Hematopoietic multipotent progenitor cell treated with erythropoietin and hydrocortisone succinate and interleukin-3 and kit ligand, for 6 days (in vitro differentiated cells): ENCODE measurements around the gene WDR37.
A peak's percentile ranks its signal among the peaks of the same experiment; 100 is the strongest.

Experiments
- DNase-seq: peaks from one replicate; pipeline ENCODE4 v3.0.0-alpha.2; 2015

Gene WDR37

DNA sequence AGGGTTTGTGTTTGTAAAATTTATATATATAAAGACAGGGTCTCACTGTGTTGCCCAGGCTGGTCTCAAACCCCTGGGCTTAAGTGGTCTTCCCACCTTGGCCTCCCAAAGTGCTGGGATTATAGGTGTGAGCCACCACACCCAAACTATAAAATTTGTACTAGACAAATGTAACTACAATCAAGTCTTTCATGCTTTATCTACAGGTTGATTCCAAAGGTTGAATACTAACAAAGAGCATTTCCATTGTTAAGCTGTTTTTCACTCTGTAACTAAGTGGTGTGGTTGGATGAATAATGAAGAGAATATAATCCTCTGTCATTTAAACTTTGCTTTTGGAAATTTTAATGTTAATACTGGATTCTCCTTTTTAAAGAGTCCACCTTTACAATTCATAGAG is 22.5 kb downstream of the WDR37 start:
- no peak for DNase-seq

DNA sequence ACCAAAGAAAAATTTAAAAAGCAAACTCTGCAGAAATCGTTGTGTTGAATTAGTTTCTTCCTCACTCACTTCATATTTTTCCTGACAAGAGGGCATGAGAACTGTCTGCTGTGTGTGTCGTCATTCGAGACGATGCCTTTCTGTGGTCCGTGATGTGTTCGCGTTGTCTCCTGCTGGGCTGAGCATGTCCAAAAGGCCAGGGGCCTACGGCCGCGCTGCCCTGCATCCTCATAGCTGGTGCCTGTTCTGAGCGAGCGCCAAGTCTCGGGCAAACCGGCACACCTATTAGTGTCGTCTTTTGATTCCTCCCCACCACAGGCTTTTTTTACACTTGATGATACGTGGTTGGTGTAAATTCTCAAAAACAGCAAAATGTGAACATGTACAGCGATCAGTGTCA is 27.4 kb downstream of the WDR37 start:
- DNase-seq, result no peak

DNA sequence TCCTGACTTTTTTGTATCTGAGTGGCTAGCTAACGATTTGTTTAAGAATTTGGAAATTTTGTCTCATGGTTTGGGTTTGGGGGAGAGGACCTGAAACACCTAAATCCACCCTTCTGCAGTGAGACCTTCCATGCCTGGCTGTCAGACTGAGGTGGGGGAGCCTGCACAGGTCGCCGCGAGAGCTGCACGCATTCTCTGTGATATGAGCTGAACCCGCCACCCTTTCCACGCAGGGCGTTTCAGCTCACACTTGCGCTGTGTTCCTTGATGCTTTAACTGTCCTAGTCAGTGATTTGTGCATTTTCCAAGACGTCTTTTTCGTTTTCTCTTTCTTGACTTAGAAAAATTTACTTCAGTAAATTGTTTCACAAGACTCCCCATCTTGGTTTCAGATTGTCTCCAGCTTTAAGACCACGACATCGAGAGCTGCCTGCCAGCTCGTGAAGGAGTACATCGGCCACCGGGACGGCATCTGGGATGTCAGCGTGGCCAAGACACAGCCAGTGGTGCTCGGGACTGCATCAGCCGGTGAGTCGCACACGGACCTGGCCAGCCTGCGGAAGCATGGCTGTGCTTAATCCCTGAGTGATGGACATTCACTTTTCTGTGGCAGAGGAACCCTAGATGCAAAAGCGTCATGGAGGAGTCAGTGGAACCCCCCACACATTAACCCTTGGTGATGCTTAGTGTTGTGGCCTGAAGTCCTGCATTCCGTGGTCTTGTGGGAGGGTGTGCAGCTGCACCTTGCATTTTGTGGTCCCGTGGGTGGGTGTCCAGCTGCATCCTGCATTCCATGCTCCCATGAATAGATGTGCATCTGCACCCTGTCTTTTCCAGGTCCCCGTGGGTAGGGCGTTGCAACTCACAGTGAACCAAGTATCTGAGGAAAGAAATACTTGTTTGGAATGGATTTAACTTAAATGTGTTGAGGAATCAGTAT is 28.1 kb downstream of the WDR37 start:
- DNase-seq, result no peak

DNA sequence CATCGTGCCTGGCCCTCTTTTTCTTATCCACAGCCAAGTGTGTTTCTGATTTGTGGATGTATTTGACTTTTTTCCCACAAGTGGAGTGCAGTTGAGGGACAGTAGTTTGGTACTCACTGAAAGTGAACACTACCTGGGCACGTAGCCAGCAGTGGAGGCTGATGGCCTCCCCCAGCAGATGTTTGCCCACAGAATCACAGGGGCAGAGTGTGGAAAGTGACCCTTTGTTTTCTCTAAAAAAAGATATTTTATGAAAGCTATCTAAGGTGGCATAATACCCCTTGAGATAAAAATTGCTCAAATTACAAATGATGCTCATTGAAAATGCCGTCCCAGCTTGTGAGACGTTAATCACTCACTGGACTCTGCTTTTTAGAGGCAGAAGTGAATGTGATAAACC is 29.1 kb downstream of the WDR37 start:
- DNase-seq, result no peak

DNA sequence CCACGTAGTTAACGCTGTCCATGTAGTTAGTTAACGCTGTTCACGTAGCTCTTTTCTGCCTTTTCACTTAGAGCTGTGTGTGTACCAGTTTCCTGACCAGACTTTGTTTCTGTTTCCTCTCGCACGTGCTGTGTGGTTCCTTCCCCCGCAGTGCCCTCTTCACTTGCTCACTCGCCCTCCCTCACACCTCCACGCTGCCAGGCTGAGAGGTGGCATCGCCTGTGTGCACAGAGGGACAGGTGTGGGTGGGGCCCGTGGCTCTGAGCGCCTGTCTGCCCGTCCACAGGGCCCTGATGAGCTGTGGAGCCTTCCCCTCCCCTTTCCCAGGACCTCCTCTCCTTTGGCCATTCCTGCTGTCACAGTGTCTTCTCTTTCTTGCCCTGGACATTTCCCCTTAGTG is 30.6 kb downstream of the WDR37 start:
- no peak for DNase-seq

DNA sequence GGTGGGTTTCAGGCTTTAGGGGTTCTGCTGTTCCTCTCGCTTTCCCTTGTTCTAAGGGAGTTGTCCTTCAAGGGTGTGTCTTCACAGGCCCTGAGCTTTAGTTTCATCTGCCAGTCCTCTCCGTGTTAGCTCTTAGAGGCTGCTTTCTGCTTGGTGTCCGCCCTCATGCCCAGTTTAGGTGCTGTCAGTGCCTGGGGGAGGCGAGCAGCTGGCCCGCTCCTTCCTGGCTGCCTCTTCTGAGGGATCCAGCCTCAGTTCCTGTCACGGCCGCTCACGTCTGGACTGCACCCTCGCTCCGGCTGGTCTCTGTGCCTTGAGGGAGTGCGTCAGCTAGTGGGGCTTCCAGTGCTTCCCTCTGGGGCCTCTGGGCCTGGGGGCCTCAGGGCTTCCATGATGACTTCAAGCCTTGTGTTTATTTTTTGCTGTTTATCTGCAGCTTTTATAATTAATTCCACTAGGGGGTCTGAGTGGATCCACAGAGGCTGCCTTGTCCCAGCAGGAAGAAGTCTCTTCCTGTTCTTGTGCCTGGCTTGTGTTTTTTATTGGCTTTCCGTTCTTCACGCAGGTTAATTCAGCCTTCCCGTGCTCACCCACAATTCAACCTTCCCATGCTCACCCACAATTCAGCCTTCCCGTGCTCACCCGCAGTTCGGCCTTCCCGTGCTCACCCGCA is 33.0 kb downstream of the WDR37 start:
- no peak for DNase-seq

DNA sequence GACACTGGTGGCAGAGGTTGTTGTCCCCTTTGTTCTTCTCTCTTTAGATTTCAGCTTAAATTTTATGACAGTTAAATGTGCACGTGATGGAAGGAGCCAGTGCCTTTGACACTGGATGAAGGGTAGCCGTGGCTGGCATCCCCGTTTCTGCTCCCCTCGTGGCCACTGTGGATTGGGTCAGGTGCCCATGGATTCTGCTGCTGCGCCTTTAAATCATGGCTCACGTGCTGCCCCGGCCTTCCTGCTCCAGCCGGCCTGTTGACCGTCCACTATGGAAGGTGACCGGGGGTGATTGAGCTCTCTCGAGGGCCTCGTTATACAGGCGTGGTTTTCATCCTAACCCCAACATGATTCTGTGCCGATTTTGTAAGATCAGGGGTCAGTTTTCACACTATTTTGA is 34.5 kb downstream of the WDR37 start:
- DNase-seq, result no peak

DNA sequence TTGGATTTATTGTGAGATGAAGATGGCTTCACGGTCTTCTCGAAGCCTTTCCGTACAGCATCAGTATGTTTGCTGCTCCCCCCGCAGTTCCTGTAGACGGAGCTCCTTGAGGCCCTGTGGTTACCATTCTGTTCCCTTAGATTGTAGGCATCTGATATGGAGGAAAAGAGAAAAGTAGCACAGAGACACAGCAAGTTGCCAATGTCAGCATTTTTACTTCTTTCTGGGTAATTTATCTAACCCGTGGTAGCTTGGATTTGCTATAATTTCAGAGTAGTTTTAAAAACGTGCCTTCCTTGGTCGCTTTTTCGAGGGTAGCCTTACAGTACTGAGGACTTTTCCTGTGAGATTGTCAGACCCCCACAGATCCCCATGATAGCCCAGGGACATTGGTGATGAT is 37.5 kb downstream of the WDR37 start:
- no peak for DNase-seq

DNA sequence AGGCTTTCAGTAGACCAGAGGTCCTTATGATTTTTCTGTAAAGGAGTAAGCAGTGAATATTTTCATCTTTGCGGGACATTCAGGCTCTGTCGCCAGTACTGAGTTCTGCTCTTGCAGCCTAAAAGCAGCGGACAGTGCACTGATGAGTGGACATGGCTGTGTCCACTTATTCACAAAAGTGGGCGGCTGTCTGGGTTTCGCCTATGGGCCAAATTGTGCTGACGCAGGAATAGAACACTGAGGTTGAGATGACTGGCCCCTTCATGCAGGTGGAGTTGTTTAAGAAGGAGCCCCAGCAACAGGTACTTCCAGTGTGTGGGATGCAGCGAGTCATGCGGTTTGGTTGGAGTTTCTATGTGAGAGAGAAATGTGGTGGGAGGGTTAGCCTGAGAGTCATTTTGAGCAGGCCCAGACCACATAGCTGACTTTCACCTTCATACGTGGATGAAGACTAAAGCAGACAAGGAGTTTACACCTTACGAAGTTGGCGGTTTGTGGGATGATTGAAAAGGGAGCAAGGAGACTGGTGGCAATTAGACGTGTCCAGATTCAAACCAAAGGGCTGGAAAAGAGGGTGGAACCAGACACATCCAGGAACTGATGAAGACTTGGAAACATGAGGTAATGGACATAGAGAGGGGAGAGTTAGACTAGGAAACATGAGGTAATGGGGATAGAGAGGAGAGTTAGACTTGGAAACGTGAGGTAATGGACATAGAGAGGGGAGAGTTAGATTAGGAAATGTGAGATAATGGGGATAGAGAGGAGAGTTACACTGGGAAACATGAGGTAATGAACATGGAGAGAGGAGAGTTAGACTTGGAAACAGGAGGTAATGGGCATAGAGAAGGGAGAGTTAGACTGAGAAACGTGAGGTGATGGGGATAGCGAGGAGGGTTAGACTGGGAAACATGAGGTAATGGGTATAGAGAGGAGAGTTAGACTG is 38.2 kb downstream of the WDR37 start:
- DNase-seq, result no peak

DNA sequence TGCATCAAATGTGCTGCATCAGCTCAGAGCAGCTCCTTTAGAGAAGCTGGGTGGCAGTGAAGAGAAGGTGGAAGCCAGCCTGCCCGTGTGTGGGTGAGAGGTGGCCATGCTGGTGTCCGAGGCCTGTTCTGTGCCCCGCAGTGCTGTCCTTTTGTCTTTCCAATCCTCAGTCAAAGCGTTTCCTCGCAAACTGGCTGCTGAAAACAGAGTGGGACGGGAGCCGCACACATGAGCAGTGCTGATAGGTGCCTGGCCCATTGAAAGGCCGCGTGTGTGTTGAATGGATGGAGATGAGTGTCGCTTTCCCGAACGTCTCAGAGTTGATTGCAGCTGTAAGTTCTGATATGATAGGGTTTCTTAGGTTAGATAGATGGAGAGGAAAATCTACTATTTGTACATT is 39.3 kb downstream of the WDR37 start:
- no peak for DNase-seq

DNA sequence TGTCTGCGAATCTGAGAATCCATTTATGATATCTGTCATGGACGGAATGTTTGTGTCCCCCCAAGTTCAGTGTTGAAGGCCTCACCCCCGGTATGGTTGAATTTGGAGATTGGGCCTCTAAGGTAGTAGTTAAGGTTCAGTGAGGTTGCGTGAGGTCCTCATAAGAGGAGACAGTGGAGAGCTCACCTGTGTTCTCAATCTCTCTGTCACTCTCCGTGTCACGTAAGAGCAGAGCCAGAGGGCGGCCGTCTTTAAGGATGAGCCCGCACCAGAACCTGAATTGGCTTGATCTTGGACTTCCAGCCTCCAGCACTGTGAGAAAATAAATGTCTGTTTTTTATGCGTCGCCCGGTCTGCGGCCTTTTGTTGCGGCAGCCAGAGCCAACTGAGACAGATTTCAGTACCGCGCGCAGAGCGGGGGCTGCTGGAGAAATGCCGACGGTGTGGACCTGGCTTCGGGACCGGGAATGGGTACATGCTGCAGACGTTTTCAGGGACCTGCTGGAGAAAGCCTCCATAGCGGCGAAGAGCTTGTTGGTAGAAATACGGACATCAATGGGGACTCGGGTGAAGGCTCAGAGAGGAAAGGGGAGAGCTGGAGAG is 40.2 kb downstream of the WDR37 start:
- no peak for DNase-seq

DNA sequence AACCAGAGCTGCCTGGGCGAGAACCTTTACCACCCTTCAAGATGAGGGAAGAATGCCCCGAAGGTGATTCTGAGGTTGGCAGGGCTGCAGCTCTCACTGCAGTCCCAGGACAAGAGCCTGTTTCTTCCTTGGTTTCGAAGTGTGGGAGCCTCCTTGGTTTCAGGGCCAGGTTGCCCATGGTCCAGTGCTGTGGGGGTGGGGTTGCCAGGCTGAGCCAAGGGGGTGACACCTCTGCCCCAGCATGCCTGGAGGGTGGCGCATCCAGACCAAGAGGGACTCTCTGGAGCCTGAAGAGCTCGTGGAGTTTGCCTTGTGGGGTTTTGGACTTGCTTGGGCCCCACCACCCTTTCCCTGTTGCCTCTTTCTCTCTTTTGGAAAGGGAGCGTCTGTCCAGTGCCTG is 41.3 kb downstream of the WDR37 start:
- no peak for DNase-seq

DNA sequence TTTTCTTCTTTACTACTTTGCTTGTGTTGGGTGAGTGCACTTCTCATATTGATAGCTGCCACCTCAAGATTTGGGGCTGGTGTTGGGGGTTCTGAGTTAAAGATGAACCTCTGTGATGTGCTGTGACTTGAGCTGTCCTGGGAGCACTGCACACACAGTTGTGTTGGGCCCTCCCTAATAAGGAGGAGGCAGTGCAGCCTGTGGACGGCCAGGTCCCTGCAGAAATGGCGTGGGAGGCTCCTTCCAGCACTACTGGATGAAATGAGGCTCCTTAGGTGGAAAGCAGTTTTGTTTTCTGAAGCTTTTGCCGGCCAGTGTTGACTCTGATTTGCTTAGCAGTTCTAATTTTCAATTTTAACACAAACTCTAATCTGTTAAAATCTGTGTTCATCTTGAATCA is 44.0 kb downstream of the WDR37 start:
- DNase-seq, result no peak

DNA sequence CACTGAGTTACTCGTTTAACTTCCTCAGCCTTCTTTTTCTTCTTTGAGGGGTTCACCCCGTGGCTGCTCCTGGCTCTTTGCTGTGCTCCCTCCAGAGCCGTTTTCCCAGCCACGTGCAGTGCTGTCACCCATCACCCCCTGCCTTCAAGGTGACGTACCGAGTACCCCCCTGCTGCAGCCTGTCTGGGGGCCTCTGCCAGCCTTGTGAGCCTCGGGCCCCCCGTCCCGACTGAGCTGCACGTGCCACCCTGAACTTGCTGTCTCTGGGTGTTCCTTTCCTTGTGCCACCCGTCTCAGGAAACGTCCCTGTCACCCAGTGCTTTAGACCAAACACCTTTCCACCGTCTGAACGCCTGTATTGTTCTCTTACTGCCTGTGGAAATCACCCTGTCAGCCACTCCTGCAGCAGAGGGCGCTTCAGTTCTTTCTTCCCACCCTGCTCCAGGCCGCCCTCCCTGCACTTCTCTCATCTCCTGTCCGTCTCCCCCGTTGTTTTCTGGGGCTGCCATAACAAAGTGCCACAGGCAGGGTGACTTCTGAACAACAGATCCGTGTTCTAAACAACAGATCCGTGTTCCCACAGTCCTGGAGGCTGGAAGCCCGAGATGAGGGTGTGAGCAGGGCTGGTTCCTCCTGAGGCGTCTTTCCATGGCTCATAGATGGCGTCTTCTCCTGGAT is 44.6 kb downstream of the WDR37 start:
- DNase-seq, result no peak

DNA sequence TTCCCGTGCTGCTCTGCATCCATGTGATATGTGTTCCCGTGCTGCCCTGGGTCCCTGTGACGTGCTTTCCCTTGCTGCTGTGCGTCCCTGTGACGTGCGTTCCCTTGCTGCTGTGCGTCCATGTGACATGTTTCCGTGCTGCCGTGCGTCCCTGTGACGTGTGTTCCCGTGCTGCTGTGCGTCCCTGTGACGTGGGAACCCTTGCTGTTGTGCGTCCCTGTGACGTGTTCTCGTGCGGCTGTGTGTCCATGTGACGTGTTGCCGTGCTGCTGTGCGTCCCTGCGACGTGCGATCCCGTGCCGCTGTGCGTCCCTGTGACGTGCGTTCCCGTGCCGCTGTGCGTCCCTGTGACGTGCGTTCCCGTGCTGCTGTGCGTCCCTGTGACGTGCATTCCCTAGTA is 45.8 kb downstream of the WDR37 start:
- DNase-seq, result no peak

DNA sequence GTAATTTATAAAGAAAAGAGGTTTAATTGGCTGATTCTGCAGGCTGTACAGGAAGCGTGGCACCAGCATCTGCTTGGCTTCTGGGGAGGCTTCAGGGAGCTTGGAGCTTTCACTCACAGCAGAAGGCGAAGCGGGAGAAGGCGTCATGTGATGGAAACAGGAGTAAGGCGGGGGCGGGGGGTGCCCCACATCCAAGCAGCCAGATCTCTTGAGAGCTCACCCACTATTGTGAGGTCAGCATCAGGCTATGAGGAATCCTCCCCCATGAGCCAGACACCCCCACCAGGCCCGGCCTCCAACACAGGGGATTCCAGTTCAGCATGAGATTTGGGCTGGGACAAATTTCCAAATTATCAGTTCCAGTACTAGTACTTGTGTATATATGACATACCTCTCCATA is 46.2 kb downstream of the WDR37 start:
- no peak for DNase-seq

DNA sequence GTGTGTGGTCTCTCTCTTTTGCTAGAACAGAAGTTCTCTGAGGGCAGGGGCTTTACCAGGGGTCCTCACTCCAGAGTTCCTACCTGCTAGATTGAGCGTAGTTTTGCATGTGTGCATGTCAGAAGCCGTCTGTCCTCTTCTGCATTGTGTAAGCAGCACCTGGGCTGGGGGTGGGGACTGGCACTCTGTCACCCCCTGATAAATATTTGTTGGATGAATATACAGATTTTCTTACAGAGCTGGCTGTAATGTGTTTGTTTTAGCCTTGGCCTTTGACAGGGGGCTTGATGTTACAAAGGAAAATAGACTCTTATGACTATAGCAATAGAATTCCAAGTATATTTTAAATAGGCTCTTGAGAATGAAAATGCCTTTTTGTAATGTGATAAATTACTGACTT is 46.6 kb downstream of the WDR37 start:
- no peak for DNase-seq

DNA sequence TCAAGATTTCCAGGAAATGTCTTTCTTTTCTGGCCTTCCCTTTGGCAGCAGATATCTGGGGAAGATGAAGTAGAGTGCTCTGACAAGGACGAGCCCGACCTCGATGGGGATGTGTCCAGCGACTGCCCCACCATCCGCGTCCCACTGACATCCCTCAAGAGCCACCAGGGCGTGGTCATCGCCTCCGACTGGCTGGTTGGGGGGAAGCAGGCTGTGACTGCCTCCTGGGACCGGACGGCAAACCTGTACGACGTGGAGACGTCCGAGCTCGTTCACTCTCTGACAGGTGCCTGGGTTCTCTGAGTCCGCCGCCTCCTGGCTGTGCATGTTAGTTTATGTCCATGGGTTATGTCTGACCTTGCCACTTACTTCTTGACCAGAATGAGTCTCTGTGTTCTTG is 47.4 kb downstream of the WDR37 start:
- DNase-seq, result no peak

DNA sequence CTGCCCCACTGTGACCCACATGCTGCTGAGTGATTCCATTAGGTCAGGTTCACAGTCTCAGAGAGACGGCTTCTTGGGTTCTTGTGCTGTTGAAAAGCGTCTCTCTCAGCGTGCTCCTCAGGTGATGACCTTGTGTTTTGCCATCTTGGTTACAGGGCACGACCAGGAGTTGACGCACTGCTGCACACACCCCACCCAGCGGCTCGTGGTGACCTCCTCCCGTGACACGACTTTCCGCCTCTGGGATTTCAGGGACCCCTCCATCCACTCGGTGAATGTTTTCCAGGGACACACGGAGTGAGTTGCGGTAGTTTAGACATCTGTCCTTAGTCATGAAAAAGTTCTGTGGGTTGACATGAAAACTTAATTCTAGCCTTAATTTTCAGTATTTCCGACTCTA is 48.8 kb downstream of the WDR37 start:
- no peak for DNase-seq

DNA sequence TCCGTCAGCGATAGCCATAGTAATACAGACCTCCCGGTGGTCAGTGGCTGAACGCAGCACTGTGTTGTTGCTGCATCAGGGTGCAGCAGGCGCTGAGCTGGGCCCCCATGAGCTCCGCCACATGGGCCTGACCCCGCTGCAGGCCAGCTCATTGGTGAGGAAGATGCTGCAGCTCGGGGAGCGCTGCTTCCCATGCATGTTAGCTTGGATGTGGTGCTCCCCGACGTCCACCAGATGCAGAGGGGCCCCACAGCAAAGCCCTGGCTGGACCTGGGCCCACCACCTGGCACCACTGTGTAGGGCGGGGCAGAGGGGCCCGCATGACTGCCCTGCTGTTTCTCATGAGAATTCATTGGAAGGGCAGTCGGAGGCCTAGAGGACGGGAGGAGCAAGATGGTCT is 50.8 kb downstream of the WDR37 start:
- no peak for DNase-seq

DNA sequence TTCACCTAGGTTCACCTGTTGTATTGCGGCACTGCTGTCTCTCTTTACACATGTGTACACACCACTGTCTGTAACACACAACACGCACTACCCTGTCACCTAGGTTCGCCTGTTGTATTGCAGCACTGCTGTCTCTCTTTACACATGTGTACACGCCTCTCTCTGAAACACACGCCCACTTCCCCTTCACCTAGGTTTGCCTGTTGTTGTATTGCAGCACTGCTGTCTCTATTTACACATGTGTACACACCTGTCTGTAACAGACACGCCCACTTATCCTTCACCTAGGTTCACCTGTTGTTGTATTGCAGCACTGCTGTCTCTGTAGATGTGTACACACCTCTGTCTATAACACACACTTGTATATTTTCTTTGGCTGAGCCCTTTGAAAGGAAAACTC is 51.5 kb downstream of the WDR37 start:
- DNase-seq, result peak; percentile 18
